ENCODE data around the gene GIPC3. TPM values are rescaled to one million over a fixed set of nuclear protein-coding genes. Genes with fewer than 3 reads are reported as not detected.

The GIPC3 gene
- total and polyA plus RNA-seq, 2 experiments from 2014 or later: 0.06 TPM; not detected in 1

DNA sequence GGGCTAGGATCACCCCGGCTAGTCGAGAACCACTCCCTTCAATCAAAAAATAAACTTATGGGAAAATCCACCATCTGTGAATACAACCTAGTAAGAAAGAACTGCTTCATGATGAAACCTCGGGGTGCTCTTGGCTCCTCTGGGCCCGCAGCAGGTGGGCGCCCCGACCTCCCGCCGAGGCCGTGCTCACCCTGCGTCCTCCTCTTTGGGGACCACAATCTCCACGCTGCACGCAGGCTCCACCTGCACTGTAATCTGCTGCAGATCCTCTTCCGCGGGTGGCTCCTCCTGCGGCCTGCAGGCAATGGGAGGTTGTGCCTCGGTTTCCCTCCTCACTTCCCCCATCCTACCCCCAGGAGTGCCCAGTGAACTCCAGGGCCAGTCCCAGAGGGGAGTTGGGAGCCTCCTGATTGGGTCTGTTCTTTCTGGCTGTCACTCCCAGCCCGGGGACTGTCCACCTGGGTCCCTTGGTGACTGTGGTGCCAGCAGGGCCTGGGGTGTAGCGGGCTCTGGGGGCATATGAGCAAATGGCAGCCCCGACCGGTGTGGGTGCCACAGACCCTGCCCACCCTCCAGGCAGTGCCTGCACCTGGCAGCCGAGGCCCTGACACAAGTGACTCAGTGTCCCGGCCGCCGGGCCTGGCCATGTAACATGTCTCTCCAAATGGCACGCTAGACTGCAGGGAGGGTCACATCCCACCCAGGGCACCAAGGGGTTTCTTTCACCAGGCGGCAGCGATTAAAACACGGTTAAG is 56.4 kb downstream of the GIPC3 start:
- H4K20me1 ChIP-seq (ENCODE audit: insufficient read depth): no peaks in the 10 kb centered on the region
- no peak overlapping the region for H3K27ac ChIP-seq
- in situ Hi-C loops (cut with MboI): no loop called here
- no peaks in the 10 kb centered on the region for H3K27me3 ChIP-seq (replicated peaks; ENCODE audit: insufficient read depth)
- H3K9ac ChIP-seq: no peak overlapping the region
- H3F3A ChIP-seq (ENCODE audit: insufficient read depth): no peaks in the 10 kb centered on the region
- H2AFZ ChIP-seq: no peak overlapping the region
- H3K4me1 ChIP-seq (ENCODE audit: insufficient read depth): no peaks in the 10 kb centered on the region
- no peak for DNase-seq
- WGBS, 2 experiments (ENCODE audit: low coverage in 1 of 2, low lambda C conversion rate in 2 of 2, missing lambda C conversion rate in 2 of 2): 93 to 94% methylated on average over 28 of the region's 28 CpGs
- H3K4me3 ChIP-seq: no peak overlapping the region
- TF ChIP-seq EZH2phosphoT487 (IDR thresholded peaks at IDR 0.05; ENCODE audit: insufficient read depth, low read depth) (no peak), EZH2 (IDR thresholded peaks at IDR 0.05; ENCODE audit: insufficient read depth, poor library complexity, severe bottlenecking) (no peak)
- no peaks in the 10 kb centered on the region for H3K36me3 ChIP-seq (ENCODE audit: low read depth)
- no peaks in the 10 kb centered on the region for H3K9me3 ChIP-seq (ENCODE audit: low read depth)
- no peaks in the 10 kb centered on the region for H3K79me2 ChIP-seq (ENCODE audit: insufficient read depth)
- no peak overlapping the region for H3K4me2 ChIP-seq (ENCODE audit: unreplicated experiment)
- H3K9me2 ChIP-seq (ENCODE audit: insufficient read depth): no peaks in the 10 kb centered on the region

DNA sequence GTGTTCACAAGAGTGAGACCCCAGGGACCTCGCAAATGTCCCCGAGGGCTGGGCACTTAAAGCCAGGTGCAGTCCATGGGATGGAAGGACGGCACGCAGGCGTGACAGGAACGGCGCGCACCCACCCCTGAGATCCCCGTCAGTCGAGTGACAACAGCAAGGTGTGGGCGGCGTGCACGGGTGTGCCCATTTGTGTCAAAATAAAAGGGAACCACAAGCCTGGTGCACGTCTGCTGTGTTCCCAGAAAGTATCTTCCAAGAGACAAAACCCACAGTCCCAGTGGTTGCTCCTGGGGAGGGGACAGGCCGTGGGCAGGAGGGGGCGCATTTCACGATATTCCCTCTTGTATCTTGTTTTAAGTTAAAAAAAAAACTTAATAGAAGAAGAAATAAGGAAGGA is 57.0 kb downstream of the GIPC3 start:
- H3K9ac ChIP-seq: no peak overlapping the region
- H4K20me1 ChIP-seq (ENCODE audit: insufficient read depth): no peaks in the 10 kb centered on the region
- H3K4me3 ChIP-seq: no peak overlapping the region
- H2AFZ ChIP-seq: no peak overlapping the region
- no peaks in the 10 kb centered on the region for H3K36me3 ChIP-seq (ENCODE audit: low read depth)
- no peak overlapping the region for H3K27ac ChIP-seq
- TF ChIP-seq EZH2 (IDR thresholded peaks at IDR 0.05; ENCODE audit: insufficient read depth, poor library complexity, severe bottlenecking): no peak
- TF ChIP-seq EZH2phosphoT487 (IDR thresholded peaks at IDR 0.05; ENCODE audit: insufficient read depth, low read depth): no peak
- no peaks in the 10 kb centered on the region for H3F3A ChIP-seq (ENCODE audit: insufficient read depth)
- no peak overlapping the region for H3K4me2 ChIP-seq (ENCODE audit: unreplicated experiment)
- no peaks in the 10 kb centered on the region for H3K9me3 ChIP-seq (ENCODE audit: low read depth)
- DNase-seq: no peak
- H3K27me3 ChIP-seq (replicated peaks; ENCODE audit: insufficient read depth): no peaks in the 10 kb centered on the region
- WGBS, 2 experiments (ENCODE audit: low coverage in 1 of 2, low lambda C conversion rate in 2 of 2, missing lambda C conversion rate in 2 of 2): 90 to 93% methylated on average over 17 of the region's 17 CpGs
- in situ Hi-C loops (cut with MboI): no loop called here
- H3K79me2 ChIP-seq (ENCODE audit: insufficient read depth): no peaks in the 10 kb centered on the region
- H3K4me1 ChIP-seq (ENCODE audit: insufficient read depth): no peaks in the 10 kb centered on the region
- no peaks in the 10 kb centered on the region for H3K9me2 ChIP-seq (ENCODE audit: insufficient read depth)

Small RNAs within 50 kb of the gene (small RNA-seq; reads per million reads assigned to genes)
- gene AC005786.1 (ENCODE audit: low read depth, low replicate concordance): not detected

Other genes with a start within 250 kb of the GIPC3 start
- gene NFIC, start 218.9 kb upstream of the GIPC3 start, total RNA-seq (2014; rRNA removed; shearing (Covaris generic)): 50.4 and 51.9 TPM in 2 replicates
- gene NFIC, start 218.9 kb upstream of the GIPC3 start, polyA plus RNA-seq (2016; fragmentation: Nextera tagmentation; extraction: Ambion mirVana): 106 and 108 TPM in 2 replicates
- not detected in 2 replicates for gene SMIM24, start 105.0 kb upstream of the GIPC3 start, total RNA-seq (2014; rRNA removed; shearing (Covaris generic))
- gene SMIM24, start 105.0 kb upstream of the GIPC3 start, polyA plus RNA-seq (2016; fragmentation: Nextera tagmentation; extraction: Ambion mirVana): not detected in 2 replicates
- gene SMIM44, start 102.0 kb upstream of the GIPC3 start, total RNA-seq (2014; rRNA removed; shearing (Covaris generic)): not detected in 2 replicates
- not detected in 2 replicates for gene SMIM44, start 102.0 kb upstream of the GIPC3 start, polyA plus RNA-seq (2016; fragmentation: Nextera tagmentation; extraction: Ambion mirVana)
- 17.5 and 20.4 TPM in 2 replicates for gene DOHH, start 84.8 kb upstream of the GIPC3 start, total RNA-seq (2014; rRNA removed; shearing (Covaris generic))
- 15.0 and 16.9 TPM in 2 replicates for gene DOHH, start 84.8 kb upstream of the GIPC3 start, polyA plus RNA-seq (2016; fragmentation: Nextera tagmentation; extraction: Ambion mirVana)
- 36.5 and 61.3 TPM in 2 replicates for gene FZR1, start 79.2 kb upstream of the GIPC3 start, total RNA-seq (2014; rRNA removed; shearing (Covaris generic))
- gene FZR1, start 79.2 kb upstream of the GIPC3 start, polyA plus RNA-seq (2016; fragmentation: Nextera tagmentation; extraction: Ambion mirVana): 32.3 and 38.4 TPM in 2 replicates
- not detected in 2 replicates for gene TEKTIP1, start 46.3 kb upstream of the GIPC3 start, total RNA-seq (2014; rRNA removed; shearing (Covaris generic))
- 0.33 TPM in 1 of 2 replicates, not detected in the other for gene TEKTIP1, start 46.3 kb upstream of the GIPC3 start, polyA plus RNA-seq (2016; fragmentation: Nextera tagmentation; extraction: Ambion mirVana)
- 67.9 and 73.9 TPM in 2 replicates for gene MFSD12, start 27.9 kb upstream of the GIPC3 start, total RNA-seq (2014; rRNA removed; shearing (Covaris generic))
- 23.0 and 23.1 TPM in 2 replicates for gene MFSD12, start 27.9 kb upstream of the GIPC3 start, polyA plus RNA-seq (2016; fragmentation: Nextera tagmentation; extraction: Ambion mirVana)
- gene HMG20B, start 12.5 kb upstream of the GIPC3 start, total RNA-seq (2014; rRNA removed; shearing (Covaris generic)): 105 and 112 TPM in 2 replicates
- gene HMG20B, start 12.5 kb upstream of the GIPC3 start, polyA plus RNA-seq (2016; fragmentation: Nextera tagmentation; extraction: Ambion mirVana): 83.9 and 87.7 TPM in 2 replicates
- gene TBXA2R, start 21.4 kb downstream of the GIPC3 start, total RNA-seq (2014; rRNA removed; shearing (Covaris generic)): 0.76 TPM in 1 of 2 replicates, not detected in the other
- gene TBXA2R, start 21.4 kb downstream of the GIPC3 start, polyA plus RNA-seq (2016; fragmentation: Nextera tagmentation; extraction: Ambion mirVana): 1.9 and 2.6 TPM in 2 replicates
- 29.1 and 39.0 TPM in 2 replicates for gene CACTIN, start 41.3 kb downstream of the GIPC3 start, total RNA-seq (2014; rRNA removed; shearing (Covaris generic))
- gene CACTIN, start 41.3 kb downstream of the GIPC3 start, polyA plus RNA-seq (2016; fragmentation: Nextera tagmentation; extraction: Ambion mirVana): 6.9 and 8.7 TPM in 2 replicates
- 34.0 and 43.1 TPM in 2 replicates for gene PIP5K1C, start 115.0 kb downstream of the GIPC3 start, total RNA-seq (2014; rRNA removed; shearing (Covaris generic))
- gene PIP5K1C, start 115.0 kb downstream of the GIPC3 start, polyA plus RNA-seq (2016; fragmentation: Nextera tagmentation; extraction: Ambion mirVana): 31.2 and 33.5 TPM in 2 replicates
- gene TJP3, start 122.9 kb downstream of the GIPC3 start, total RNA-seq (2014; rRNA removed; shearing (Covaris generic)): not detected in 2 replicates
- not detected in 2 replicates for gene TJP3, start 122.9 kb downstream of the GIPC3 start, polyA plus RNA-seq (2016; fragmentation: Nextera tagmentation; extraction: Ambion mirVana)
- 28.3 and 40.0 TPM in 2 replicates for gene APBA3, start 176.2 kb downstream of the GIPC3 start, total RNA-seq (2014; rRNA removed; shearing (Covaris generic))
- gene APBA3, start 176.2 kb downstream of the GIPC3 start, polyA plus RNA-seq (2016; fragmentation: Nextera tagmentation; extraction: Ambion mirVana): 16.9 and 18.9 TPM in 2 replicates
- 18.5 and 57.9 TPM in 2 replicates for gene MRPL54, start 177.2 kb downstream of the GIPC3 start, total RNA-seq (2014; rRNA removed; shearing (Covaris generic))
- 73.0 and 74.1 TPM in 2 replicates for gene MRPL54, start 177.2 kb downstream of the GIPC3 start, polyA plus RNA-seq (2016; fragmentation: Nextera tagmentation; extraction: Ambion mirVana)
- not detected in 2 replicates for gene RAX2, start 186.8 kb downstream of the GIPC3 start, total RNA-seq (2014; rRNA removed; shearing (Covaris generic))
- not detected in 2 replicates for gene RAX2, start 186.8 kb downstream of the GIPC3 start, polyA plus RNA-seq (2016; fragmentation: Nextera tagmentation; extraction: Ambion mirVana)
- gene MATK, start 200.9 kb downstream of the GIPC3 start, total RNA-seq (2014; rRNA removed; shearing (Covaris generic)): not detected in 2 replicates
- not detected in 2 replicates for gene MATK, start 200.9 kb downstream of the GIPC3 start, polyA plus RNA-seq (2016; fragmentation: Nextera tagmentation; extraction: Ambion mirVana)